Right renal cortex interstitium (tissue), 3 donors: ENCODE measurements around the gene KCND3. TPM values are rescaled to one million over a fixed set of nuclear protein-coding genes. Genes with fewer than 3 reads are reported as not detected.

Experiments used
- DNase-seq, 3 donors: peaks; one replicate each; pipeline ENCODE4 v3.0.0-alpha.2; 2013; ENCODE audit warnings: low read depth in 3 of 3, low spot score in 2 of 3
- polyA plus RNA-seq, 3 donors: library from polyadenylated mRNA; unstranded; fragments of 120-200 nt; gene quantifications; one replicate each; pipeline ENCODE4 v1.2.1, GENCODE V29; 2013; ENCODE audit not compliant: insufficient read length in 3 of 3

Gene KCND3
- polyA plus RNA-seq, 3 donors = 1.2 to 1.7 (median 1.3) TPM

DNA sequence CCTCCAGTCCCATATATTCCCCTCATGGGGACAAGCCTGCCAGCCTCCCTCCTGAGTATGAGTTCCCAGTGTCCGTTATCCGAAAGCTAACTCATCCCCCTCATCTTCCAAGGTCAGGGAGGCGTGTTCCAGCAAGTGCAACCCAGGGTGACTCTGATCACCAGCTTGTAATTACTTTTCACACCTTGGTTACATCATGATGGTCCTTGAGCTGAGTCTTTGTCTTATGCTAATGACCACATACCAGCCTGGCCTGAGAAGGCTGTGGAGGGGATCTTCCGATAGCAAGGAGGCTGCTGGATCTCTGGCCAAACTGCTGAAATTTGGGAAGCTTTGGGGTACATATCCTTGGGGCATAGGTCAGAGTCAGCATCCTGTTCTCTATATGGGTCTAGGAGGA, 134.2 kb downstream of the KCND3 start:
- no peak for DNase-seq

DNA sequence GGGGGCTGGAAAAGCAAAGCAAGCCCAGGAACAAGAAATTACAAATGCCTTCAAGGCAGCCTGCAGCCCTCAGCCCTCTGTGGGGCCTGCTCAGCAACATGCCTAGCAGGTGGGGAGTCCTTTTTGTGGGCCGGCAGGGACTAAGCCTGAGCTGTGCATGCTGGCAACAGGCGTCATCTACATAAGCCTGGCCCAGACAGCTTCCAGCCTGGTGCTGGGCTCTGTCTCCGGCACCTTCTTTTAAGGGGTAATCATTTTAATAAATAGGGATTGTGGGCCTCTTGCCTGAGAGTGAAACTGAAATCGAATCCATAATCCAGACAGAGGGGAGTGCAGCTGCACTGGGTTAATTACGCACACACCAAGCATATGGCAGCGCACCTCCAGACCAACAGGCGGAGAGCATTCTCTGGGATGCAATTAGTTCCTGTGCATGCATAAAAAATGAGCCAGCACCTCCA, 137.2 kb downstream of the KCND3 start:
- no peak for DNase-seq

DNA sequence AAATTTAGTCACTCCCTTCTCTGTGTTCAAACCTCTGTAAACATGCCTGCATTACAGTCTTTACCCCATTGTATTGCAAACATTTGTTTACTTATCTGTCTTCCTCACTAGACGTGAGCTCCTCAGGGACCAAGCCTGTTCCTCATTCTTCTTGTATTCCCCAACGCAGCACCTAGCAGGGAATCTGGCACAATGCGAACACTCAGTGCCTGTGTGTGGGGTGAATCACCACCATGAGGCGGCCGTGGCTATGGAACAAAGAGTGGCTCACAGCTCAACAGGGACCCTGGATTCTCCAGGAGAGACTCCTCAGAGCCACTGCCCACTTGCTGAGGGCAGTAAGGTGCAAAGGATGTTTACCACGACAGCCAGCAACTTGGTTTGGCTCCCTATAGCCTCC, 137.9 kb downstream of the KCND3 start:
- no peak for DNase-seq

GRCh38 chr1:111850109-111850508, 139.4 kb downstream of the KCND3 start:
- no peak for DNase-seq

GRCh38 chr1:111848852-111849545, 140.5 kb downstream of the KCND3 start:
- no peak for DNase-seq

- no peak for DNase-seq
Observed at GRCh38 chr1:111847466-111847865, 142.0 kb downstream of the KCND3 start.

GRCh38 chr1:111846842-111847241, 142.6 kb downstream of the KCND3 start:
- DNase-seq = no peak

DNA sequence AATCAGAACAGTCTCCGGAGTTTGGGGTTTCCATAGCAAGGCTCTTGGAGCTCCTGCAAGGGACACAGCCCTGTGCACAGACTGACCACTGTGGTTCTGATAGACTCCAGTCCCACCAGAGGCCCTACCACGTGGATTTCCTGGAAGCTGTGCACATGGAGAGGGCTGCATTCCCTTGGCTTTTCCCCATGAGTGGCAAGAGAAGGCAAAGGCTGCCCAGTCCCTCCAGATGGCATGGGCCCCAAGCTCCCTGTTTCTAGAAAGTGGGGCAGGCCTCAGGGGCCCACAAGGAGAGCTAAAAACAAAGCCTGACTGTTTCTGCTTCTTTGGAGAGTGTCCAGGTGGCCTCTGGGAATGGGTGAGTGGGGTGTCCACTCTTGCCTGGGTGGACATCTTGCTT, 146.3 kb downstream of the KCND3 start:
- no peak for DNase-seq

DNA sequence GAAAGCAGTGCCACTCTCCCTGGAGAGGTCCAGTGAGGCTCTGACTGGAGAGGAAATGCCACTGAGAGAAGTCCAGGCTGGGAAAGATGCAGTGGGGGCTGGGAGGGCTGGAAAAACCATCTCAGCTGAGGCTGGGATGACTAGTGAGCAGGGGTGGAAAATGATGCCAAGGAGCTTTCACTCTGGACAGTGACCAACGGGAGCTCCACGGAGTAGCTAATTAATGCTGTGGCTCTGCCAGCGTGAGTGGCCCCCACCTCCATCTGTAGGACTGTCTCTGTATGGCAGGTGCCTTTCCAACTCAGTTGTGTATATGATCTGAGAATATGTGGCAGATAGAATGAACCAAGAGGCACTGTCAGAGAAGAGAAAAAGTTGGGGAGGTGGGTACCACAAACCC, 147.1 kb downstream of the KCND3 start:
- DNase-seq = no peak

DNA sequence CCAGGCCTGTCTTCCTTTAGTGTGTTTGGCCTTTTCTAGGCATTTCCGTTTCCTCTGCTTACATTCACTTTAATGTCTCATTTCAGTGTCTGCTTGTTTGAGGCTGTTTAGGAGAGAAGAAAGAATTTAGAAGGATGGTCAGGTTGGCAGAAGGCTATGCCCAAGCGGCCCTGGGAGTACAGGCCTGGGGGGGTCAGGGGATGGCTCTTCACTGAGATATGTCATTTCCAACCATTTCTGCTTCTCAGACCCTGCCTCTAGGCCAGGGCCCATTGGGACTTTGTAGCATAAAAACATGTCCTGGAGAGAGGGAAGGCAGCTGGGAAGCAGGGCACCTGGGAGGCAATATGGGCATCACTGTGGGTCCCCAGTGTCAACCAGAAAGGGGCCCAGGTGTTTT, 147.7 kb downstream of the KCND3 start:
- DNase-seq = no peak

DNA sequence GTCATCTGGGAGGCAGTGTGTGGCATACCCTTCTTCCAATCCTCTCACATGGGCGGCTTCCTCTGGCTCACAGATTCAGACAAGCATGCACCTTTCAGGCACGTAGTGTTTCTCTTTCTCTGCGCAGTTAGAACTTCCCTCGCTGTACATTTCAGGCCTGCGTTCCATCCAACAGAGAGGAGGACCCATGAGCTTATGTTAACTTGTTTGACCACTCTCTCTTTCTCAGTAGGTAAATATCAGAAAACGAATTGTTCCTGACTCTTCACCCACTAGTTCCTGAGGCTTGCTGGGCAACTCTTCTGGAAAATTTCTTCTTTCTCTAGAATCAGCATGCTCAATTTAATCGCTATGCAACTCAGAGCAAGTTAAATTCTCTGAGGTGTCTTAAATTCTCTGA, 148.3 kb downstream of the KCND3 start:
- no peak for DNase-seq

DNA sequence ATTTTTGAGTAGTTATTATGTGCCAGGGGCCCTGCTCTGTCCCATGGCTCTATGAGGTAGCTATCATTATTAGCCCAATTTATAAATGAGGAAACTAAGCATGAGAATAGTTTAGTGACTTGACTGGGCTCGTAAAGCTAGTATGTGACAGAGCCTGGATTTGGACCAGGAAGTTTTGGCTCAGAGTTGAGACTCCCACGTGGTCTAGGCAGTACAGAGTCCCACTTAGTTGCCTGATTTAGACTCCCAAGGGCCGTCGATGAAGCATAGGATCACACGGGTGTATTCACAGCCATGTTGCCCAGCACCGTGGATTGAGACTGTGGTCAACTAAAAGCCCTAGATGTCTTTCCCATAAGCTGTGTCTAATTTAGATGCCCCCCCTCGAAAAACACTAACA, 152.1 kb downstream of the KCND3 start:
- no peak for DNase-seq

DNA sequence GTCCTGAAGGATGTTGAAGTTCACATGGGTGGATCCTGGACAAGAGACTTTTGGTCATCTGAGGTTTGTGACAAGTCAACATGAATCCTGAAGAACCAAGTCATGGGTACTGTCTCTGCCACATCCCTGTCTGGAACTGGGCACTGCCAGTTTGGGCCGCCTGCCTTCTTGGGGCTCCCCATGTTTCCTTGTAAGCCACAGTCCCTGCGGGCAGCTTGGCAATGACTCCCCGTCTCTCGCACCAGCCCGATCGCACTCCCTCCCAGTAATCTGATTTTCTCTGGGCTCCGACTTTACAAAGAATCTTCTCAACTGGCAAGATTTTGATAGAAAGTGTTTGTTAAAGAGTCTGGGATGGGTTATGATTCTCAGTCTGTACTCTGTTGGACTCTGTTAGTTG, 153.4 kb downstream of the KCND3 start:
- no peak for DNase-seq

DNA sequence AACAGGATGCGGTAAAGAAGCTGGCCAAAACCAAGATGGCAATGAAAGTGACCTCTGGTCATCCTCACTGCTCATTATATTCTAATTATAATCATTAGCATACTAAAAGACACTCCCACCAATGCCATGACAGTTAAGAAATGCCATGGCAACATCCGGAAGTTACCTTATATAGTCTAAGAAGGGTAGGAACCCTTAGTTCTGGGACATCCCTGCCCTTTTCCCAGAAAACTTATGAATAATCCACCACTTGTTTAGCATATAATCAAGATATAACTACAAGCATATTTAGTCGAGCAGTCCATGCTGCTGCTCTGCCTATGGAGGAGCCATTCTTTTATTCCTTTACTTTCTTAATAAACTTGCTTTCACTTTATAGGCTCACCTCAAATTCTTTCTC, 154.0 kb downstream of the KCND3 start:
- DNase-seq = no peak

- no peak for DNase-seq
Observed at GRCh38 chr1:111834956-111835355, 154.5 kb downstream of the KCND3 start.

- peak; percentile 2 to 12 (median 3) for DNase-seq
Observed at GRCh38 chr1:111833334-111833733, 156.1 kb downstream of the KCND3 start.

- no peak for DNase-seq
Observed at GRCh38 chr1:111832521-111833155, 156.8 kb downstream of the KCND3 start.

DNA sequence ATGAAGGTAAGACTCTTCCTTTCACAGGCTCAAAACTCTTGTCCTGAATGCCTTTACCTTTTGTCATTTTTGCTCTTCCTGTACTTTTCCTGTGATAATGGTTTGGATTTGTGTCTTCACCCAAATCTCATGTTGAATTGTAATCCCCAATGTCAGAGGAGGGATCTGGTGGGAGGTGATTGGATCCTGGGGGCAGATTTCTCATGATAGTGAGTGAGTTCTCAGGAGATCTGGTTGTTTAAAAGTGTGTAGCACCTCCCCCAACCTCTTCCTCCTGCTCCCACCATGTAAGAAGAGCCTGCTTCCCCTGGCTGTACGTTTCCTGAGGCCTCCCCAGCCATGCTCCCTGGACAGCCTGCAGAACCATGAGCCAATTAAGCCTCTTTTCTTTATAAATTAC, 158.3 kb downstream of the KCND3 start:
- no peak for DNase-seq

GRCh38 chr1:111827946-111828345, 161.5 kb downstream of the KCND3 start:
- no peak for DNase-seq

DNA sequence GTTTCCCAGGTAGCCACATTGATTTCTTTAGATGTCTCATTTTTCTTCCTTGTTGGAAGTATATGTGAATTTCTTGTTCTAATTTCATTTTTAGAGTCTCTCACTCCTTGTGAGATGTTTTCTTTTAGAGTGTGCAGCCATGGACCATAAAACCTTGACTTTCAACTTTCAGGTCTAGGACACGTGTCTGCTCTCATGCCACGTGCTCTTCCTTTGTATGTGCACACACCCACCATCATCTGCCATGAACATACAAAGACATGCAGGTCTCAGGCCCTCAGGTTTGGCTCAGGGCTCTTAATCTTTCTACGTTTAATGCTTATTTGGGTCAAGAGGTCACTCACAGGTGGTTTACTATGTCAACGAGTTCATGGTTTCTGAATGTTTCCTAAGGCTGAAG, 163.2 kb downstream of the KCND3 start:
- DNase-seq = no peak

DNA sequence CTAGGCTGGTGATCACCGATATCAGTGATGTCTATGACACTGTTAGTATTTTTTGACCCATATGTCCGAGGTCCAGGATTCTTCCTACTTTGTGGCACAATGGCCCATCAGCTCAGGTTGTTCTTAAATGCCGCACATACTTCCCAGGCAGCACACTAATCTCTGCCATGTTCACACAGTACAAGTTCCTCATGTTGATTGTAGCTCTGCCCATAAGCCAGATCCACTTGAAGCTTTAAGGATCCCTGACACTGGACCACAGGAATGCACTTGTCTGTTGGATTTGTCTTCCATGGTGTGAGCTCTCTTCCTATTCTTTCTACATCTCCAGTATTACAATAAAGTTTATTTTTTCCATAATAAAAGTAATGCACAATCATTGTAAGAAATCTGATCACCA, 164.3 kb downstream of the KCND3 start:
- no peak for DNase-seq

- no peak for DNase-seq
Observed at GRCh38 chr1:111822138-111822537, 167.3 kb downstream of the KCND3 start.
